GM19324 (cell line): ENCODE results near the gene PWP2.
"Not testable (repeated sequence)": the region's sequence is repeated elsewhere in the genome, so short reads cannot be mapped to it uniquely, and the experiment has no call there.

Source experiments
- ATAC-seq: cut with Tn5 transposase; IDR thresholded peaks from one replicate; pipeline ENCODE4 v1.9.1; 2021; ENCODE audit warnings: mild to moderate bottlenecking, moderate library complexity; ENCODE audit not compliant: unreplicated experiment, low FRiP score

PWP2 gene

GRCh38 chr21:44082648-44083440, 24.4 kb upstream of the PWP2 start:
- ATAC-seq = no peak

DNA sequence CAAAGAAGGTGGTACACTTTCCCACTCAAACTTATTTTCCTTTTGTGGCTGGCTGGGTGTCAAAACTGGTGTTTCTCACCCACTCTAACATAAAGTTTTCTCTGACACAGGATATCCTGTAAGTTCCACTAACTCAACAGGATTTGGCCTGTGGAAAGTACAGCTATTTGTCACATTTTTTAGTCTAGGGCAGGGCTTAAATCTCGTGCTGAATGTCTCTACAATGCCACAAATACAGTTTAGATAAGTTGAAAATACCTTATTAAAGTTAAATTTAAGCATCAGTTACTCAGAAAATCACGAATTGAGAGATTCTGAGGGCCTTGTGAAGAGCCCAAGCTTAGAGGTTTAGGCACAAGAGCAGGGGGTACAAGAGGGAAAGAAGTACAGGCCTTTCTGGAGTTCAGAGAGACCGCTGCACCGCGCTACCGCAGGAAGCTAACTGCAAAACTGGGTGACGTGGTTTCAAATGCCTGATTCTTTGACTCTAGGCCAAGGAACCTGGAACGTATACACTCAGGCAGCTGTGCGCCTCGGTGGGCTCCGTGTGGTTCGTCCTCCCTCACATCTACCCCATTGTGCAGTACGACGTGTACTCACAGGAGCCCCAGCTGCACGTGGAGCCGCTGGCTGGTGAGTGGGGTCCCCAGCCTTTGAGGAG, 23.4 kb upstream of the PWP2 start:
- ATAC-seq = no peak

DNA sequence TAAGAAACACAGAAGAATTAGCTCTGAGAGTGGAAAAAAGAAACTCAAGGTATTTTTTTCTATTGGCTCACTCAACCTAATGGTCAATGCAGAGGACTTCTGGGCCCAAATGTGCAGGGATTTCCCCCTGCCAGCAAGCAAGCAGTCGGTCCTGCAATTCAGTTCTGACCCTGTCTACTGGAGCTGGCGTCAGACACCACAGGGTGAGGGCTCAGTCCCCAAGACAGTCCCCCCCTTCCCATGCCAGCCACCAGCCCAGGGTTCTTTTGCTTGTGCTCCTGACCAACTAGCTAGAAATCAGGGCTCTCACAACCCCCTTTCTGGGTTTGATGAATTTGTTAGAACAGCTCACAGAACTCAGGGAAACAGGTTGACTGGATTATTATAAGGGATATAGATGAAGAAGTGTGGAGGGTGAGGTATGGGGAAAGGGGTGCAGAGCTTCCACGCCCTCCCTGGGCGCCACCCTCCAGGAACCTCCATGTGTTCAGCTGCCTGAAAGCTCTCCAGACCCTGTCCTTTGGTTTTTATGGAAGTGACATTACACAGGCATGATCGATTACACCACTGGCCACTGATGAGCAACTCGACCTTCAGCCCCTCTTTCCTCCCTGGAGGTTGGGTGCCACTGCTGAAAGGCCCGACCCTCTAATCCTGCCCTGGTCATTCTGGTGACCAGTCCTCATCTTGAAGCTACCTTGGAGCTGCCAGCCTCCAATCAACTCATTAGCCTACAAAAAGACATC, 22.5 kb upstream of the PWP2 start:
- no peak for ATAC-seq

DNA sequence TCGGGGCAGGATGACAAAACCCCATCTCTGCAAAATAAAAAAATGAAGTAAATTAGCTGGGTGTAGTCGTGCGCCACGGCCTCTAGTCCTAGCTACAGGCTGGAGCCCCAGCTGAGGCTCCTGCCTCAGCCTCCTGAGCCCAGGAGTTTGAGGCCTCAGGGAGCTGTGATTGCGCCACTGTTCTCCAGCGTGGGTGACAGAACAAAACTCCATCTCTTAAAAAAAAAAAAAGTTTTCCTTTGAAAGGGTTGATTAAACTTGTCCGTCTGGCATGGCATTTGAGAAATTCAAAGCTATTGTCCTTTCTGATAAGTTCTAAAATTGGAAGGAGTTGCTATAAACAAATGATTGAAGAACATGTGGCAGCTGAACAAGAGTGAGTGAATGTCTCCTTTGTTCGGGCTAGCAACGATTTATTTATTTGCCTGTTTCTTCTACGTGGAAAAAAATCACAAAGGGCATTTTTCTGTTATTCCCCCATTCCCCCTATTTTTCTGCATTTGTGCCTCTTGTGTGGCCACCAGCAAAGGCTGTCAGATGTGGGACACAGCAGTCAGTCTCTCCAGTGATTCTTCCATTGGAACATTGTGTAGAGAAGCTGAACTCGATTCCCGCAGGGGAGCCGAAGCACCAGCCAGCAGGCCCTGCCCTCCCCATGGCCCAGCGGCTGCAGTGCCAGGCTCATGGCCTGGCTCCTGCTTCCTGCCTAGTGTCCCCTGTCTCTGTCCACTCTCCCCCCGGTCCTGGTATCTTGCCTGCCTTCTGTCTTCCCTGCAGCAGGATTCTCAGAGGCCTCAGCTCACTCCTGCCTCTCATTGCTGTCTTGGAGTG, 21.5 kb upstream of the PWP2 start:
- ATAC-seq = no peak

- no peak for ATAC-seq
These were observed 20.4 kb upstream of the PWP2 start for GRCh38 chr21:44086636-44087425.

- ATAC-seq = no peak
These were observed 19.5 kb upstream of the PWP2 start for GRCh38 chr21:44087426-44088400.

DNA sequence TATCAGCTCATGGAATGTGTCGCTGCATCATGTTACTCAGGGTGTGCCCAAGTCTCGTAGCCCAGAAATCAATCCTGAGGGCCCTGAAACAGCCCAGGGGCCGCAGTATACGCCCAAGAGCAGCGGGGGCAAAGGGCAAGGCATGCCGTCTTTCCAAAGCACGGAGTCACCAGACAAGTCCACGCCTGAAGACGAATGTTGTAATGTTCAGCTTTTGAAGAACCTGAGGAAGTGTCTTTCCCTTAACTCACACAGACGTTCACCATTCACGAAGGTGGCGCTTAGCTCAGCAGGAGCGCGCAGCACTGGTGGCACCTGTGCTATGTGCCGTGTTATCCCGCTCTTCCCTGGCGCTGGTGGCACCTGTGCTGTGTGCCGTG, 18.8 kb upstream of the PWP2 start:
- no peak for ATAC-seq

DNA sequence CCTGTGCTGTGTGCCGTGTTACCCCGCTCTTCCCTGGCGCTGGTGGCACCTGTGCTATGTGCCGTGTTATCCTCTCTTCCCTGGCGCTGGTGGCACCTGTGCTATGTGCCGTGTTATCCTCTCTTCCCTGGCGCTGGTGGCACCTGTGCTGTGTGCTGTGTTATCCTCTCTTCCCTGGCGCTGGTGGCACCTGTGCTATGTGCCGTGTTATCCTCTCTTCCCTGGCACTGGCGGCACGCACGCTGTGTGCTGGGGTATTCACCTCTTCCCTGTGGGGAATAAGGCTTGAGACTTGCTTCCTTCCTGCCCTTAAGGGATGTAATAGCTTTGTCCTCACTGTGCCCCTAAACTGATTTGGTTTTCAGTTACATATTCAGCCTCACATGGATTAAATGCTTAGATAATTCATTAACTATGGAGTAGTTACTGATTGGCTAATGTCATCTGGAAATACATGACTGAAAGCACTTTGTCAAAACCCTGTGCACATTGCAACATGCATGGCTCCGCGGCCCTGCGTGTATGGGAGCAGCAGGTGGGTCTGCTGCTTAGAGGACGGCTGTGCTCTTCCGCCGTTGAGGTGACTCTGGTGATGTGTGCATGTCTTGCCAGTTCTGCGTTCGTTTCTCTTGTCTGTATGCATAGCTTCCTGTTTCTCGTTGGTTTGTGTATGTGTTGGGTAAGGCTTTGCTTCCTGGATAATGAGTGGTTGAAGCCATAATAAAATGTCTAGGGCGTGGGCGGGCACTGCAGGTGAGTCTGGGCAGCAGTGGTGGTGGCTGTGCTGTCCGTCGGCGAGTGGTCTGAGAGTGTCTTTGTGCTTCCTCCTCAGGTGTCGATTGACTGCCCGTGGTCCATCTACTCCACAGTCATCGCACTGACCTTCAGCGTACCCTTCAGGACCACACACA, 17.9 kb upstream of the PWP2 start:
- no peak for ATAC-seq

GRCh38 chr21:44090325-44090724, 16.9 kb upstream of the PWP2 start:
- no peak for ATAC-seq

- no peak for ATAC-seq
These were observed 15.0 kb upstream of the PWP2 start for GRCh38 chr21:44092211-44092610.

DNA sequence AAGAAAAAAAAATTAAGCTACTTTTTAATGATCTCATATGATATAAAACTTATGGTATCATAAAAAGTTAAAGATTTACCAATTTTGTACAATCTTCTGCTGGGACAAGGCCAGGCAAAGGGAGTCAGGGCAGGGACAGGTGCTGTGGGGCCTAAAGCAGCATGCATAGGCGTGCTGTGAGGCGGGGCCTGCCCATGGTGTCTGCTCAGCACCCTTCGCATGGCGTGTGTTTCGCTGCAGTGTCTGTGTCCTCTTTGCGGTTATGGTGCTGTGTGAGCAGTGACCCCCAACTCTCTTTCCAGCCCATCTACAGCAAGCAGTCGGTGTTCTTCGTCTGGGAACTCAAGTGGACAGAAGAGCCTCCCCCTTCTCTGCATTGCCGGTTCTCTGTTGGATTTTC, 13.4 kb upstream of the PWP2 start:
- ATAC-seq = no peak

DNA sequence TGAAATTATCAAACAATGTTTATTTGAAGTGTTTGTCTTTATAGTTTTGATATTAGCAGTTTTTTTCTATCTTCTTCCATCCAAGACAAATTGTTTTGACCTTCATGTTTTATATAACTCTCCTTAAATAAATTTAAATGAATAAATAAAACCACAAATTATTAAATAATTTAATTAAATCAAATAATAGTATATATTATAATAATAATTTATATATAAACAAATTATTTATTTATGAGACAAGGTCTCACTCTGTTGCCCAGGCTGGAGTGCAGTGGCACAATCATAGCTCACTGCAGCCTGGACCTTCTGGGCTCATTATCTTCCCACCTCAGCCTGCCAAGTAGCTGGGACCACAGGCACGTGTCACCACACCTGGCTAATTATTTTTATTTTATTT, 12.4 kb upstream of the PWP2 start:
- no peak for ATAC-seq

DNA sequence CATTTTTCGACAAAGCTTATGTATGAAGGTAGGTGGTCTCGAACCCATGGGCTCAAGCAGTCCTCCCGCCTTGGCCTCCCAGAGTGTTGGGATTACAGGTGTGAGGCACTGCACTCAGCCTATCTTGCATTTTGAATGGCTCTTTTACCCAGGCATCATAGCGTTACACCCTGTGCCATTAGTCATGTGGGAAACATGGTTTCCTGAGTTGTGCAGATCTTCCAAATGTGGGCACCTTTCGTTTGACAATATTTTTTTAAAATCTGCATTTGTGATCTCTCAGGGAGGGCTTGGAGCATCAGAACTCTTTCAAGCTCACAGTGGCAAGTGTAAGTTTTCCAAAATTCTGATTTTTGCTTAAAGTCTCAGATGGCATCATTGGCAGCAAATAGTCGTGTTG, 8.7 kb upstream of the PWP2 start:
- not testable (repeated sequence) for ATAC-seq

DNA sequence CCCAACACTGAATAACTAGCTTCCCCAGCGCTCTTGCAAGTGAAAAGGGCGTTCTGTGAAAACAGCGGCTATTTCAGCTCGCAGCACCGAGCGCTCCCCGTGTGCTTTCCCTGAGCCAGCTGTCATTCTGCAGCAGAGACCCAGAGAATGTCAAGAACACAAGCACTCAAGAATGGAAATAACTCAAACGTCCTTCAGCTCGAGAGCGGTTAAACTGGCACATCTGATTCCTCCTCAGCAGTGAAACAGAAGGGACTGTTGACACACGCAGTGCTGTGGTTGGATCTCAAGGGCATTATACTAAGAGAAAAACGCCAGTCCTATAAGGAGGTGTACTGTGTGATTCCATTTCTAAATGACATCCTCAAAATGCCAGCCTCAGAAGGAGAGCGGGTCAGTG, 8.2 kb upstream of the PWP2 start:
- not testable (repeated sequence) for ATAC-seq

DNA sequence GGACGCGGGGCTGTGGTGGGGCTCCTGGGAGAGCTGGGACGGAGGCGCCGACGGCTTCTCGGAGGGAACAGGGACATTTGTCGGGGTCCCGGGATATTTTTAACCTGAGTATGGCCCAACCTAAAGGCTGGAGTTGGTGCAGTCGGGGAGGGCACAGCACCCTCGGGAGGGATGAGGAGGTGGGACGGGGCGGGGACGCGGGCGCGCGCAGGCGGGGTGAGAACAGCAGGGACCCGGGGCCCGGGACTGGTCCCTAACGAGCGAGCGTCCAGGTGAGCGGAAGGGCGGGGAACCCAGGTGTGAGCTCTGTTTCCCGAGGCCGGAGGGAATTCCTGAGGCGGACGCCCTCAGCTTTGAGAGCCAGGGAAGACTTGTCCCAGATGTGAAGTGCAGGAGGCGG, 390 bp downstream of the PWP2 start:
- peak; percentile 26 for ATAC-seq

DNA sequence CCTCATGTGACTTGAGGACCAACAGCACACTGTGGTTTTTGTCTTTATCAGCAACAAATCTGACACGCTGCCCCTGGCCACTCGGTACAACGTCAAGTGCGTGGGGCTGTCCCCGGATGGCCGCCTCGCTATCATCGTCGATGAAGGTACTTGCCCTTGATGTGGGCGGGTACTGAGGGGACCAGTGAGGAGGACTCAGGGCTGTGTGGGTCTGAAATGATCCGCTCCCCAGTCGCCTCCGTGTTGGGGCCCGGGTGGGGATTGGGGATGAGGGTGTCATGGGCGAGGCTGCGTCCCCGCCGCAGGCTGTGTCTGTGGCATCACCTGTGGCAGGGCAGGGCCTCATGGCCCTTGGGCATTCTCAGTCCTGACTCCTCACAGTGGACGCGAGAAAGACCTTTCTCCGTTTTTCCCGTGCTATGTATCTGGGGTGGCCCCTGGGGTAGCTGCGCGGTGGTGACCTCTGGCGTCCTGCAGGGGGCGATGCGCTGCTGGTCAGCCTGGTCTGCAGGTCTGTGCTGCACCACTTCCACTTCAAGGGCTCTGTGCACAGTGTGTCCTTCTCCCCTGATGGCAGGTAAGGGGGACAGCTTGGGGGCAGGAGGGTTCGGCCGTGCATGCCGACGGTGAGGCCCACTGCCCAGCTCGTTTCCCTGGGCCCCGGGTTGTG, 6.6 kb downstream of the PWP2 start:
- not testable (repeated sequence) for ATAC-seq

DNA sequence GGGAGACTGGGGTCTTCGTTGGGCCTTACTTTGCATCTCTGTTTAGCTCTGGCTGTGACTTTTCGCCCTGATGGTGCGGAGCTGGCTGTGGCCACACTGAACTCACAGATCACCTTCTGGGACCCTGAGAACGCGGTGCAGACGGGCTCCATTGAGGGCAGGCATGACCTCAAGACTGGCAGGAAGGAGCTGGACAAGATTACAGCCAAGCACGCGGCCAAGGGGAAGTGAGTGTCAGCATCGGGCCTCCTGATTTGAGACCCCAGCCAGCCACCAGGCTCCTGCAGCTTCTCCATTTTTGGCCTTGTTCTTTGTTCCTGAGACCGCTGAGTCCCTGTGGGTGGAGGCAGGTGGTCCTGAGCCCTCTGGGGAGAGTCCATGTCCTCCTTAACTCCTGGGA, 14.9 kb downstream of the PWP2 start:
- not testable (repeated sequence) for ATAC-seq
